Endothelial cell of umbilical vein (primary cell): ENCODE measurements around the gene TSEN2.

Source experiments
- CTCF ChIP-seq, 2 donors: IDR thresholded peaks; 1 replicate in 1 of 2; 2 replicates in 1 of 2; pipeline ENCODE4 v1.5.1; 2011; ENCODE audit warnings: low read length in 2 of 2, mild to moderate bottlenecking in 2 of 2, moderate library complexity in 2 of 2, control low read depth in 1 of 2, inconsistent platforms in 1 of 2, low read depth in 1 of 2; ENCODE audit not compliant: insufficient read depth in 1 of 2; ENCODE audit errors: extremely low read depth in 1 of 2
- EZH2 ChIP-seq: IDR thresholded peaks from 2 replicates; pipeline ENCODE4 v1.6.1; 2012; ENCODE audit warnings: borderline replicate concordance, low read depth, mild to moderate bottlenecking, moderate library complexity, low read length, inconsistent platforms; ENCODE audit not compliant: severe bottlenecking
- FOS ChIP-seq: IDR thresholded peaks from 2 replicates; pipeline ENCODE4 v1.6.1; 2011; ENCODE audit warnings: mild to moderate bottlenecking, low read length, moderate library complexity, borderline replicate concordance; ENCODE audit not compliant: insufficient read depth
- GATA2 ChIP-seq: IDR thresholded peaks from 2 replicates; pipeline ENCODE4 v1.7.0; 2011; ENCODE audit warnings: low read depth, mild to moderate bottlenecking, moderate library complexity, mixed read lengths, low read length; ENCODE audit not compliant: insufficient read length, insufficient read depth
- JUN ChIP-seq: IDR thresholded peaks from 2 replicates; pipeline ENCODE4 v1.6.1; 2011; ENCODE audit warnings: borderline replicate concordance, low read depth; ENCODE audit not compliant: insufficient read length, insufficient read depth
- MAX ChIP-seq: IDR thresholded peaks from 2 replicates; pipeline ENCODE4 v1.6.1; 2011; ENCODE audit not compliant: insufficient read depth, insufficient read length
- MYC ChIP-seq: IDR thresholded peaks from one replicate; pipeline ENCODE4 v1.6.1; 2011; ENCODE audit warnings: mild to moderate bottlenecking, low read depth, low read length
- POLR2A ChIP-seq: IDR thresholded peaks from 2 replicates; pipeline ENCODE4 v1.6.1; 2012; ENCODE audit warnings: low read depth, mild to moderate bottlenecking, control low read depth, low read length
- POLR2AphosphoS5 ChIP-seq: IDR thresholded peaks from 2 replicates; pipeline ENCODE4 v1.6.1; 2012; ENCODE audit warnings: low read depth, mild to moderate bottlenecking, control low read depth, low read length, moderate library complexity; ENCODE audit not compliant: insufficient read depth

GRCh38 chr3:12458901-12459300 is 25.4 kb upstream of the TSEN2 start:
- TF ChIP-seq CTCF (IDR thresholded peaks at IDR 0.05; ENCODE audit: extremely low read depth in 1 of 2, insufficient read depth in 1 of 2, low read depth in 1 of 2, low read length in 2 of 2) (no peak), MAX (no peak), EZH2 (no peak), POLR2A (no peak), JUN (no peak), POLR2AphosphoS5 (no peak), FOS (no peak), MYC (no peak), GATA2 (no peak)
